ENCODE data around the gene PRKAG1. TPM values are rescaled to one million over a fixed set of nuclear protein-coding genes. Genes with fewer than 3 reads are reported as not detected.
A peak's percentile ranks its signal among the peaks of the same experiment; 100 is the strongest.

PRKAG1 gene
- total RNA-seq, 4 donors from 2014 or later: 34.1 to 42.2 (median 37.9) TPM

DNA sequence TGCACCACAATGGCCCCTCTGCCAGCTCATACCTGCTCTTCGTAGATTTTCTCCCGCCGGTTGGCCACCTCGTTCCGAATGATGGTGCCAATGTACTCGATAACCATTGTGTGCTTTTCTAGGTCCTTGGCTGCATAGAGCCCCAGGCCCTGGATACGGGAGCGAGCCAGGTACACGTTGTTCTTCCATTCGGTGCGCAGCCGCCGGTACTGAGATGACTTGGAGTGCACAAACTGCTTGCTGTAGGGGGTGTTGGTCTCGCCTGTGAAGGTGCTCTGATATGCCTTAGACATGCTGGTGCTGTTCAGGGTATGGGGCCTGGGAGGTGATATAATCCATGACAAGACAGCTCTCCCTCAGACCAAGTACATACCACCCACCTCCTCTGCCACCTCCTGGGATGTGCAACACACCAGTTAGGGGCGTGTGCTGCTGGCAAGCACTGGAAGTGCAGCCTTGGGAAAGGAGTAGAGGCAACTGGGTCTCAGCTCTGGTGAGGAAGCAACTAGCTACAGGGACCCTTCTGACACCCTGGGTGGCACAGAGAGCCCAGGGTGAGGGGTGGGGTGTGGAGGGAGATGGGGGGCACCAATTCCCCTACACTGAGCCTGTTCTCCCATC, 4.1 kb upstream of the PRKAG1 start:
- Histone ChIP-seq H3K27me3 (no peaks in the 10 kb centered on the region), H3K4me1 (peaks cover 0 to 11% (median 0%) of the 10 kb centered on the region in 4 donors), H3K9me3 (no peaks in the 10 kb centered on the region), H3K36me3 (peaks cover 0 to 67% (median 0%) of the 10 kb centered on the region in 3 donors), H3K4me3 (no peak overlapping the region), H3K27ac (no peak overlapping the region)
- no peak for DNase-seq
- TF ChIP-seq, protein P1, sequence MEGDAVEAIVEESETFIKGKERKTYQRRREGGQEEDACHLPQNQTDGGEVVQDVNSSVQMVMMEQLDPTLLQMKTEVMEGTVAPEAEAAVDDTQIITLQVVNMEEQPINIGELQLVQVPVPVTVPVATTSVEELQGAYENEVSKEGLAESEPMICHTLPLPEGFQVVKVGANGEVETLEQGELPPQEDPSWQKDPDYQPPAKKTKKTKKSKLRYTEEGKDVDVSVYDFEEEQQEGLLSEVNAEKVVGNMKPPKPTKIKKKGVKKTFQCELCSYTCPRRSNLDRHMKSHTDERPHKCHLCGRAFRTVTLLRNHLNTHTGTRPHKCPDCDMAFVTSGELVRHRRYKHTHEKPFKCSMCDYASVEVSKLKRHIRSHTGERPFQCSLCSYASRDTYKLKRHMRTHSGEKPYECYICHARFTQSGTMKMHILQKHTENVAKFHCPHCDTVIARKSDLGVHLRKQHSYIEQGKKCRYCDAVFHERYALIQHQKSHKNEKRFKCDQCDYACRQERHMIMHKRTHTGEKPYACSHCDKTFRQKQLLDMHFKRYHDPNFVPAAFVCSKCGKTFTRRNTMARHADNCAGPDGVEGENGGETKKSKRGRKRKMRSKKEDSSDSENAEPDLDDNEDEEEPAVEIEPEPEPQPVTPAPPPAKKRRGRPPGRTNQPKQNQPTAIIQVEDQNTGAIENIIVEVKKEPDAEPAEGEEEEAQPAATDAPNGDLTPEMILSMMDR (IDR thresholded peaks at IDR 0.05): no peak
- no peak for TF ChIP-seq POLR2A (IDR thresholded peaks at IDR 0.05)

DNA sequence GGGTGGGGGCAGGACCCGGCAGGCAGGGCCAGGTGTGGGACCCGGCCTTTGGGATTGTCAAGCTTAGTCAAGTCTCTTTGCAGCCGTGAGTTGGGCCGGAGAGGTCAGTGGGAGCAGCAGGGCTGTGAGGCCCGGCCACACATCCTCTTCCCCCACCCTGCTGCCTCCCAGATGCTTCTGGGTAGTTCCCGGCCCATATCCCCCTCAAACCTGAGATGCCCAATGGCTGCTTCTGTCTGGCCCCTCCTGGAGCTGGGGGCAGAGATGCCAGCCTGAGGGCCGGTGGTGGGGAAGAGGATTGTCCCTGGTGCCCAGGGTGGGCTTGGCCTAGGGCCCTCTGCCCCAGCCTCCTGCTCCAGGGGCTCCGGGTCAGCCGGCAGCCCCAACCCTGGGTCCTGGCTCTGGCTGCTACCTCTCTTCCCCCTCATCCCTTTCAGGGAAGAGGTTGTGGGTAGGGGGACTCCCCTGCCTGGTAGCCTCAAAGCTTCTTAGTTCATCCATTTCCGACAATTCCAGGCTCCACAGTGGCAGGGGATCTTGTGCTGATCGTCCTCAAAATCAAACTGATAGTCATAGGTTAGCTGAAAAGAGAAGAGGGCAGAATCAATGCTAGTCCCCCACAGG, 2.8 kb upstream of the PRKAG1 start:
- no peaks in the 10 kb centered on the region for H3K9me3 ChIP-seq
- no peaks in the 10 kb centered on the region for H3K27me3 ChIP-seq
- H3K4me1 ChIP-seq: peaks cover 0 to 21% (median 2%) of the 10 kb centered on the region in 4 donors
- no peak for TF ChIP-seq POLR2A (IDR thresholded peaks at IDR 0.05)
- TF ChIP-seq, protein P1 (IDR thresholded peaks at IDR 0.05): no peak
- no peak overlapping the region for H3K27ac ChIP-seq
- H3K36me3 ChIP-seq: peaks cover 0 to 54% (median 0%) of the 10 kb centered on the region in 3 donors
- H3K4me3 ChIP-seq: no peak overlapping the region
- no peak for DNase-seq

DNA sequence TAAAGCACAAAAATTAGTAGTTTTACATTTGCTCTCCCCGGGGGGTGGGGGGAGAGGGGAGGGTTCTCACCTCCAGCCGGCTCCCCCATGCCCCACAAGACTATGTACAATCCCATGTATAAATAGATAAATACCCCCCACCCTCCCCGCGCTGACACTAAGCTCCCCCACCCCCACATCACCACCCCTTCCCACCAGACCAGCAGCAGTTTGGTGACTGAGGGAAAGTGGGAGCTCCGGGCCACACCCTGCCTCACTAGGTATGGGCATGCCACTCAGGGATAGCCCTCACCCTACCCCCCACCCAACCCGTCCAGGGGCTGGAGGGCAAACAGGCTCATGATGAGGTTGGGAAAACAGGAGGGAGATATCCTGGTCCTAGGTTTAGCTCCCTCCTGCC, 1.9 kb upstream of the PRKAG1 start:
- H3K4me1 ChIP-seq: peaks cover 0 to 21% (median 2%) of the 10 kb centered on the region in 4 donors
- TF ChIP-seq POLR2A (IDR thresholded peaks at IDR 0.05): no peak
- TF ChIP-seq, protein P1 (IDR thresholded peaks at IDR 0.05): no peak
- H3K27ac ChIP-seq: no peak overlapping the region
- no peaks in the 10 kb centered on the region for H3K9me3 ChIP-seq
- H3K4me3 ChIP-seq: no peak overlapping the region
- DNase-seq: no peak
- H3K36me3 ChIP-seq: peaks cover 0 to 44% (median 0%) of the 10 kb centered on the region in 3 donors
- no peaks in the 10 kb centered on the region for H3K27me3 ChIP-seq

DNA sequence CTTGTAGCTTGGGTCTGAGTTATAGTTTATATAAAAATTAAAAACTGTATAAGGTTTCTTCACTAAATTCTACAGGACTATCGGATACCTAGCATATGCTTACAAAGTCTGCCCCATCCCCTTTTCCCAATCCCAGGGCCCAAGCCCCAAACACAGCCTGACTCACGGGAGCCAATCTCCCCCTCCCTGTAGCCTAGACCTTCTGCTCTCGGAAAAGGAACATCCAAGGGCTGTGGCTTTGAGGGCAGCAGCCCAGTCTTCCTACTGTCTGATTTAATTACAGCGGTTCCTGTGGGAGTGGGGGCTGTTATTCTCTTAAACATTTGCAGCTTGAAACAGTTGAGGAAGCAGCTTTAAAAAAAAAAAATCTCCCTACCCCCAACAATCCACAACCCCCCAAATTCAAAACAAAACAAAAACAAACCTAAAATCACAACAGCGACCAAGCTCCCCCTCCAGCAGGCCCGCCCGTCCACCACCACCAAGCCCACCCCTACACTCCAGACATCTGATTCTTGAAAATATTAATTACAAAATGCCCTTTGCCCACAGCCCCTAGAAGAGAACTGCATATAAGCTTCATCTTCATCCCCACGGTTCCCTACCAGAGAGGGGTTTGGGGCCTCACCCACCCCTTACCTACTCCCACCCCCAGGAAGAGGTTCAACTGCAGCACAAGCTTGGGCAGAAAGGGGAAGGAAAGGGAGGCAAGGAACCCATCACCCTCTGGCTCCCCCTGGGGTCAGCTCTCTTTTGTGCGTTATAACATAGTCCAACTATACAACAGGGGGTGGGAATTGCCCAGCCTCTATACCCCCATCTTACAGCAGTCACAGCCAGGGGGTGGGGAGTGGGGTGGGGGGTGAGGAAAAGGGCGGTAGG, 1.1 kb upstream of the PRKAG1 start:
- DNase-seq: peak in 1 of 3 donors; percentile 47
- Histone ChIP-seq H3K9me3 (no peaks in the 10 kb centered on the region), H3K4me3 (peak overlapping the region in 3 of 4 donors; percentile 57 to 82 (median 76)), H3K36me3 (peaks cover 0 to 37% (median 0%) of the 10 kb centered on the region in 3 donors), H3K27ac (peak overlapping the region; percentile 80 to 95 (median 92)), H3K4me1 (peaks cover 0 to 21% (median 2%) of the 10 kb centered on the region in 4 donors), H3K27me3 (no peaks in the 10 kb centered on the region)
- no peak for TF ChIP-seq POLR2A (IDR thresholded peaks at IDR 0.05)
- TF ChIP-seq, protein P1 (IDR thresholded peaks at IDR 0.05): peak in 1 of 6 experiments; percentile 30

DNA sequence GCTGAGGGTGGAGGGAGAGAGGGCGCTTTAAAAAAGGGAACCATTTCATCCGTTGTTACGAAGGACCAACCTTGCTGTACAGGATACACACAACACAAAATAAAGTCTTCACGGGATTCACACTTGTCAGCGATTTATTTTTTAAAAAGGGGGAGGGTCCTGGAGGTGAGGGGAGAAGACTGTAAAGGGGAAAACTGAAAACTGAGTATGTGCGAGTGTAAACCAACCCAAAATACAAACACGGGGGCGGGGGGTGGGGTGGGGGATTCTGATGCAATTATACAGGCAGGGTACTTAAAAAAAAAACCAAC, 499 bp upstream of the PRKAG1 start:
- Histone ChIP-seq H3K27me3 (no peaks in the 10 kb centered on the region), H3K27ac (peak overlapping the region; percentile 80 to 95 (median 92)), H3K4me1 (peaks cover 0 to 21% (median 2%) of the 10 kb centered on the region in 4 donors), H3K4me3 (peak overlapping the region; percentile 57 to 89 (median 79)), H3K36me3 (peaks cover 0 to 31% (median 0%) of the 10 kb centered on the region in 3 donors), H3K9me3 (no peaks in the 10 kb centered on the region)
- TF ChIP-seq POLR2A (IDR thresholded peaks at IDR 0.05): no peak
- TF ChIP-seq, protein P1 (IDR thresholded peaks at IDR 0.05): no peak
- DNase-seq: no peak

Data from Peyer's patch (tissue), 4 donors.